Spleen (tissue), 11 donors: ENCODE results near the gene TTLL11. TPM values are rescaled to one million over a fixed set of nuclear protein-coding genes. Genes with fewer than 3 reads are reported as not detected.
"Not testable (repeated sequence)": the region's sequence is repeated elsewhere in the genome, so short reads cannot be mapped to it uniquely, and the experiment has no call there.

Experiments
- DNase-seq: peaks from one replicate; pipeline ENCODE4 v3.0.0-alpha.2; 2020
- H3K27ac ChIP-seq, 8 donors: fragments of 200-600 bp; sonication (generic) in 7 of 8; 1 replicate in 4 of 8; 2 replicates in 4 of 8; pipeline versions ENCODE4 v1.5.0 to v1.8.0; 2016 to 2021; ENCODE audit warnings: inconsistent platforms in 4 of 8, mild to moderate bottlenecking in 4 of 8, moderate library complexity in 1 of 8
- H3K27me3 ChIP-seq, 7 donors: fragments of 200-600 bp; sonication (generic) in 6 of 7; replicated peaks in 1 of 7; 1 replicate in 4 of 7; 2 replicates in 3 of 7; pipeline versions ENCODE4 v1.5.0 to v1.8.0; 2016 to 2021; ENCODE audit warnings: inconsistent platforms in 3 of 7, mild to moderate bottlenecking in 1 of 7
- H3K36me3 ChIP-seq, 6 donors: fragments of 200-600 bp; sonication (generic) in 5 of 6; 1 replicate in 4 of 6; 2 replicates in 2 of 6; pipeline versions ENCODE4 v1.5.0 to v1.8.0; 2016 to 2021; ENCODE audit warnings: inconsistent platforms in 2 of 6
- H3K4me1 ChIP-seq, 6 donors: fragments of 200-600 bp; sonication (generic) in 5 of 6; 1 replicate in 3 of 6; 2 replicates in 3 of 6; pipeline versions ENCODE4 v1.5.0 to v1.8.0; 2016 to 2021; ENCODE audit warnings: inconsistent platforms in 3 of 6
- H3K4me3 ChIP-seq, 8 donors: fragments of 200-600 bp; sonication (generic) in 7 of 8; 1 replicate in 4 of 8; 2 replicates in 4 of 8; pipeline versions ENCODE4 v1.5.0 to v1.8.0; 2016 to 2021; ENCODE audit warnings: inconsistent platforms in 4 of 8, mild to moderate bottlenecking in 4 of 8, moderate library complexity in 2 of 8
- H3K9me3 ChIP-seq, 8 donors: fragments of 200-600 bp; sonication (generic) in 7 of 8; 1 replicate in 4 of 8; 2 replicates in 4 of 8; pipeline versions ENCODE4 v1.5.0 to v1.8.0; 2016 to 2021; ENCODE audit warnings: inconsistent platforms in 4 of 8
- POLR2A ChIP-seq, 3 donors: fragments of 450-650 bp; IDR thresholded peaks; one replicate each; pipeline ENCODE4 v1.5.1; 2017; ENCODE audit warnings: antibody characterized with exemption in 3 of 3, mild to moderate bottlenecking in 1 of 3
- POLR2AphosphoS5 ChIP-seq, 3 donors: sonication (generic); formaldehyde crosslinking; IDR thresholded peaks; one replicate each; pipeline ENCODE4 v1.5.1; 2017; ENCODE audit warnings: antibody characterized with exemption in 3 of 3
- WGBS, 5 donors: extraction: QIAGEN DNeasy Blood & Tissue Kit in 3 of 5; methylation state at CpG; one replicate each; pipeline versions ENCODE4 v1.1.5 to v1.1.7; 2013 to 2018; 5-methylcytosine and 5-hydroxymethylcytosine counted together
- intact Hi-C: fragments of 100-400 bp; cut with DNase I; formaldehyde crosslinking; loops from one replicate; pipeline ENCODE4 v1.15.0; 2023; ENCODE audit warnings: low total_unique reads
- polyA plus RNA-seq, 3 donors: library from polyadenylated mRNA; stranded (reverse); fragments of 200-250 nt; gene quantifications; one replicate each; pipeline ENCODE4 v1.2.1, GENCODE V29; 2013
- total RNA-seq, 7 donors: library from RNA; depleted of rRNA in 3 of 7; stranded (reverse); fragments of >200 nt in 3 of 7; fragmentation: NEBNext Ultra II Directional in 4 of 7; extraction: Animal tissue kit (Norgen Biotek cat#: 25700) in 4 of 7; gene quantifications; one replicate each; pipeline versions ENCODE4 v1.1.0 to v1.2.1, GENCODE V29; 2016 to 2021
- TF ChIP-seq, protein P1 (sequence below), 11 experiments: fragments of 200-600 bp in 7 of 11; fragments of 450-650 bp in 4 of 11; sonication (generic) in 4 of 11; IDR thresholded peaks in 8 of 11; conservative IDR thresholded peaks in 3 of 11; 1 replicate in 7 of 11; 2 replicates in 4 of 11; pipeline versions ENCODE4 v1.4.0 to v1.8.0; 2016 to 2021; ENCODE audit warnings: antibody characterized with exemption in 11 of 11, inconsistent platforms in 4 of 11, mild to moderate bottlenecking in 1 of 11
- donor health status: healthy with polysubstance abuse.
- donor health status: DM: no; HTN: no; CAD: no; lungs with moderate emphysema.
- donor health status: DM: no; HTN: no; CAD: no.
- donor health status: Bipolar disorder and iron deficiency.
- donor health status: healthy.
- donor health status: DM: no; HTN: no; CAD: no.
- donor health status: DM: yes; HTN: yes; CAD: no.

Gene TTLL11
- total and polyA plus RNA-seq, 10 donors = 1.6 to 12.8 (median 7.3) TPM

DNA sequence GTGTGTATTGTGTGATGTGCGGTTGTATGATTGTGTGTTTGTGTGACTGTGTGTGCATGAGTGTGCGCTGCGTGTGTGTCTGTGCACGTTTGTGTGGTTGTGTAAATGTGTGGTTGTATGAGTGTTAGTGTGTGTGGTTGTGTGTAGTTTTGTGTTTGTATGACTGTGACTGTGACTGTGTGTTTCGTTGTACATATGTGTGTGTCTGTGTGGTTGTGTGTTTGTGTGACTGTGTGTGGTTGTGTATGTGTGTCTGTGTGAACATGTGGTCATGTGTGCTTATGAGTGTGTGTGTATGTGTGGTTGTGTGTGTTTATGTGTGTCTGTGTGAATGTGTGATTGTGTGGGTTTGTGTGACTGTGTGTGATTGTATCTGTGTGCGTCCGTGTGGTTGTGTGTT lies 197.8 kb downstream of the TTLL11 start:
- no peak for DNase-seq
- no peaks in the 10 kb centered on the region for H3K27me3 ChIP-seq
- no peaks in the 10 kb centered on the region for H3K36me3 ChIP-seq
- H3K4me3 ChIP-seq = no peak overlapping the region
- H3K27ac ChIP-seq = no peak overlapping the region
- intact Hi-C loops = no loop called here
- peaks cover 0 to 9% (median 6%) of the 10 kb centered on the region in 8 donors for H3K9me3 ChIP-seq
- H3K4me1 ChIP-seq = no peaks in the 10 kb centered on the region
- 54 to 81% (median 78%) methylated on average over 7 of the region's 7 CpGs for WGBS, 5 donors
- TF ChIP-seq POLR2A (IDR thresholded peaks at IDR 0.05) (no peak), POLR2AphosphoS5 (IDR thresholded peaks at IDR 0.05) (no peak)
- TF ChIP-seq, protein P1, sequence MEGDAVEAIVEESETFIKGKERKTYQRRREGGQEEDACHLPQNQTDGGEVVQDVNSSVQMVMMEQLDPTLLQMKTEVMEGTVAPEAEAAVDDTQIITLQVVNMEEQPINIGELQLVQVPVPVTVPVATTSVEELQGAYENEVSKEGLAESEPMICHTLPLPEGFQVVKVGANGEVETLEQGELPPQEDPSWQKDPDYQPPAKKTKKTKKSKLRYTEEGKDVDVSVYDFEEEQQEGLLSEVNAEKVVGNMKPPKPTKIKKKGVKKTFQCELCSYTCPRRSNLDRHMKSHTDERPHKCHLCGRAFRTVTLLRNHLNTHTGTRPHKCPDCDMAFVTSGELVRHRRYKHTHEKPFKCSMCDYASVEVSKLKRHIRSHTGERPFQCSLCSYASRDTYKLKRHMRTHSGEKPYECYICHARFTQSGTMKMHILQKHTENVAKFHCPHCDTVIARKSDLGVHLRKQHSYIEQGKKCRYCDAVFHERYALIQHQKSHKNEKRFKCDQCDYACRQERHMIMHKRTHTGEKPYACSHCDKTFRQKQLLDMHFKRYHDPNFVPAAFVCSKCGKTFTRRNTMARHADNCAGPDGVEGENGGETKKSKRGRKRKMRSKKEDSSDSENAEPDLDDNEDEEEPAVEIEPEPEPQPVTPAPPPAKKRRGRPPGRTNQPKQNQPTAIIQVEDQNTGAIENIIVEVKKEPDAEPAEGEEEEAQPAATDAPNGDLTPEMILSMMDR (IDR thresholded peaks at IDR 0.05 in 8 of 11, conservative IDR thresholded peaks at IDR 0.05 in 3 of 11) = no peak

DNA sequence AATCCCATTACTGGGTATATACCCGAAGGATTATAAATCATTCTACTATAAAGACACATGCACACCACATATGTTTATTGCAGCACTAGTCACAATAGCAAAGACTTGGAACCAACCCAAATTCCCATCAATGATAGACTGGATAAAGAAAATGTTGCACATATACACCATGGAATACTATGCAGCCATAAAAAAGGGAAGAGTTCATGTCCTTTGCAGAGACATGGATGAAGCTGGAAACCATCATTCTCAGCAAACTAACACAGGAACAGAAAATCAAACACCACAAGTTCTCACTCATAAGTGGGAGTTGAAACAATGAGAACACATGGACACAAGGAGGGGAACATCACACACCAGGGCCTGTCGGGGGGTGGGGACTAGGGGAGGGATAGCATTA lies 198.7 kb downstream of the TTLL11 start:
- H3K9me3 ChIP-seq, DNase-seq, H3K36me3 ChIP-seq, intact Hi-C loops, H3K27ac ChIP-seq, H3K4me3 ChIP-seq, H3K4me1 ChIP-seq, H3K27me3 ChIP-seq: not testable (repeated sequence)
- 44 to 98% (median 70%) methylated on average over 2 of the region's 2 CpGs for WGBS, 5 donors

DNA sequence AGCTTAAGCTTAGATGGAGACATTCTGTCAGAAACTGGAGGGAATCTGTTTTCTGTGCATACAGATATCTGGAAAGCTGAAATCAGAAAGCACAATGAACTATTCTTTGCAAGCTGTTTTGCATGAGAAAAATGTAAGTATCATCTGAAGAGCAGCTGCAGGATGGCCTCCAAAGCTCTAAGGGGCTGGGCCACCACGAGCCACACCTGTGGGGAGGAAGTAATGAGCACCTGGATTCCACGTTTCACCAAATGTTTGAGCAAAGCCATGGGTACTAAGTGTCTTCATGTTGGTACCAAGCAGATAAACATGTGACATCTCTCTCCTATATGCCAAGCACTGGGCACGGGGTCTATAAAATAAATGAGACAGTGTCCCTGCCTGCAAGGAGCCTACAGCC lies 199.3 kb downstream of the TTLL11 start:
- WGBS, 5 donors = 75 to 84% (median 83%) methylated on average over 3 of the region's 3 CpGs
- Histone ChIP-seq H3K4me1 (peaks cover 0 to 4% (median 0%) of the 10 kb centered on the region in 6 donors), H3K4me3 (no peak overlapping the region), H3K36me3 (no peaks in the 10 kb centered on the region), H3K27ac (no peak overlapping the region), H3K9me3 (no peaks in the 10 kb centered on the region), H3K27me3 (no peaks in the 10 kb centered on the region)
- DNase-seq = no peak
- TF ChIP-seq POLR2AphosphoS5 (IDR thresholded peaks at IDR 0.05) (no peak), POLR2A (IDR thresholded peaks at IDR 0.05) (no peak)
- TF ChIP-seq, protein P1 (IDR thresholded peaks at IDR 0.05 in 8 of 11, conservative IDR thresholded peaks at IDR 0.05 in 3 of 11) = no peak
- intact Hi-C loops = no loop called here

DNA sequence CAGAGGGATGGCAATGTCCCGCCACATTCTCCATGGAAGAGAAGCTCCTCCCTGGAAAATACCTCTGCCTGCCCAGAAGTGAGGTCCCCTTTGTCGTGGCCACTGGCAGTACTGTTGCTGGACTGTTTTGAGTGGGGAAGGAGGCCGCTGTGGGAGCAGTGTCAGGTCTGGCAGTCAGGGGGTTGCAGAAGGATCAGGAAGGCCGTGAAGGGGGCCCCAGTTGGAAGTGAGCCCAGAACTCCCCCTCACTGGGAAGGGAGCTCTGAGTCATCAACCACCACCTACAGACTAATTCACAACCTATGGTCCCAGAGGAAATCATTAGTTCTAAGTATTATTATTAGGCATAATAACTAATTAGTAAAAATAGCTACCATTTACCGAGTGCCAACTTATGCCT lies 200.4 kb downstream of the TTLL11 start:
- WGBS, 5 donors = 81 to 96% (median 87%) methylated on average over 5 of the region's 5 CpGs
- DNase-seq = no peak
- intact Hi-C loops = no loop called here
- no peak overlapping the region for H3K27ac ChIP-seq
- no peaks in the 10 kb centered on the region for H3K36me3 ChIP-seq
- H3K4me1 ChIP-seq = peaks cover 0 to 12% (median 1%) of the 10 kb centered on the region in 6 donors
- H3K4me3 ChIP-seq = no peak overlapping the region
- no peak for TF ChIP-seq POLR2AphosphoS5 (IDR thresholded peaks at IDR 0.05)
- TF ChIP-seq, protein P1 (IDR thresholded peaks at IDR 0.05 in 8 of 11, conservative IDR thresholded peaks at IDR 0.05 in 3 of 11) = no peak
- no peak for TF ChIP-seq POLR2A (IDR thresholded peaks at IDR 0.05)
- no peaks in the 10 kb centered on the region for H3K9me3 ChIP-seq
- H3K27me3 ChIP-seq = no peaks in the 10 kb centered on the region

DNA sequence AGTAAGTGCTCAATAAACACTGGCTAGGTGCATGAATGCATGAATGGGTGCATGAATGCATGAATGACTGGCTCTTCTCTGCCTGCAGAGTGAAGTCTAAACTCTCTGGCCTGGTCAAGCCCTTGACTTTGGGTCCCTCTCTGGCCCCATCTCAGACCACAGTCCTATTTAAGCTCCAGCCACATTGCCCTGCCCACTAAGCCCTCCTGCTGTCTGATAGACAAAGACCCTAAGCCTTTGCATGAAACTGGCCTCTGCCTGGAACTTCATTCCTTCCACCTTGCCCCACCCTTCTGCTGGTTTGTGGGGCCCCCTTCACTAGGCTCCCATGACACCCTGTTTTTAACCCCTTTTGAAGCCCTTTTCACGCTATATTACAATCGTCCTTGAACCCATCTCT lies 202.4 kb downstream of the TTLL11 start:
- no peaks in the 10 kb centered on the region for H3K27me3 ChIP-seq
- H3K9me3 ChIP-seq = no peaks in the 10 kb centered on the region
- 74 to 96% (median 81%) methylated on average over 2 of the region's 2 CpGs for WGBS, 5 donors
- intact Hi-C loops = no loop called here
- no peak for DNase-seq
- H3K27ac ChIP-seq = no peak overlapping the region
- H3K36me3 ChIP-seq = no peaks in the 10 kb centered on the region
- H3K4me3 ChIP-seq = no peak overlapping the region
- peaks cover 0 to 12% (median 1%) of the 10 kb centered on the region in 6 donors for H3K4me1 ChIP-seq
- TF ChIP-seq POLR2A (IDR thresholded peaks at IDR 0.05) (no peak), POLR2AphosphoS5 (IDR thresholded peaks at IDR 0.05) (no peak)
- TF ChIP-seq, protein P1 (IDR thresholded peaks at IDR 0.05 in 8 of 11, conservative IDR thresholded peaks at IDR 0.05 in 3 of 11) = no peak
